ENCODE results near the gene MTUS2. TPM values are rescaled to one million over a fixed set of nuclear protein-coding genes. Genes with fewer than 3 reads are reported as not detected.

MTUS2 gene
- total RNA-seq, 1 experiment from 2014 or later = 6.6 TPM

DNA sequence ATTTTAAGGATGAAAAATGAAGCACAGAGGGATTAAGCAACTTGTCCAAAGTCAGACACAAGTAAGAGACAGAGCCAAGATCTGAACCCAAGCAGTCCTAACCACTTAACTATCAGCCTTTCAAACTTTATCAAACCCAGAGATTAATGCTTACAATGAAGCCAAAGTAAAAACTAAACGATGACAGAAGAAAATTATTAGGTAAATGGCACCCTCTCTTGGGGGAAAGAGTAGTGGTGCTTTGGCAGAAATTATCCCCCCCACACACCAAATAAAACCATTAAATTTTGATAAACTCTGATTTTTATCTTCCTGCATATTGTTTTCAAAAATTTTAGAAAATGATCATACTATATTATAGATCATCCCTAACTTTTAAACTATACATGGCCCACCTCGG is 446.1 kb downstream of the MTUS2 start:
- no peak overlapping the region for H2AFZ ChIP-seq (ENCODE audit: low read length)
- H3K4me1 ChIP-seq (ENCODE audit: low read length) = no peaks in the 10 kb centered on the region
- no peaks in the 10 kb centered on the region for H4K20me1 ChIP-seq (ENCODE audit: insufficient read depth, low read depth, low read length)
- H3K27ac ChIP-seq (ENCODE audit: low read length) = no peak overlapping the region
- peak; percentile 49 for DNase-seq
- H3K4me3 ChIP-seq (ENCODE audit: low read length) = no peak overlapping the region
- H3K4me2 ChIP-seq (ENCODE audit: low read depth, low read length, poor library complexity, severe bottlenecking) = no peak overlapping the region
- H3K9me3 ChIP-seq (ENCODE audit: low read length) = no peaks in the 10 kb centered on the region
- H3K9me2 ChIP-seq (replicated peaks; ENCODE audit: insufficient read depth, low read length) = no peaks in the 10 kb centered on the region
- no peaks in the 10 kb centered on the region for H3K27me3 ChIP-seq (ENCODE audit: low read length)
- no peaks in the 10 kb centered on the region for H3K79me2 ChIP-seq (ENCODE audit: low read length)
- H3K9ac ChIP-seq (ENCODE audit: low read length) = no peak overlapping the region
- no peaks in the 10 kb centered on the region for H3K36me3 ChIP-seq (ENCODE audit: insufficient read depth, low read length)

DNA sequence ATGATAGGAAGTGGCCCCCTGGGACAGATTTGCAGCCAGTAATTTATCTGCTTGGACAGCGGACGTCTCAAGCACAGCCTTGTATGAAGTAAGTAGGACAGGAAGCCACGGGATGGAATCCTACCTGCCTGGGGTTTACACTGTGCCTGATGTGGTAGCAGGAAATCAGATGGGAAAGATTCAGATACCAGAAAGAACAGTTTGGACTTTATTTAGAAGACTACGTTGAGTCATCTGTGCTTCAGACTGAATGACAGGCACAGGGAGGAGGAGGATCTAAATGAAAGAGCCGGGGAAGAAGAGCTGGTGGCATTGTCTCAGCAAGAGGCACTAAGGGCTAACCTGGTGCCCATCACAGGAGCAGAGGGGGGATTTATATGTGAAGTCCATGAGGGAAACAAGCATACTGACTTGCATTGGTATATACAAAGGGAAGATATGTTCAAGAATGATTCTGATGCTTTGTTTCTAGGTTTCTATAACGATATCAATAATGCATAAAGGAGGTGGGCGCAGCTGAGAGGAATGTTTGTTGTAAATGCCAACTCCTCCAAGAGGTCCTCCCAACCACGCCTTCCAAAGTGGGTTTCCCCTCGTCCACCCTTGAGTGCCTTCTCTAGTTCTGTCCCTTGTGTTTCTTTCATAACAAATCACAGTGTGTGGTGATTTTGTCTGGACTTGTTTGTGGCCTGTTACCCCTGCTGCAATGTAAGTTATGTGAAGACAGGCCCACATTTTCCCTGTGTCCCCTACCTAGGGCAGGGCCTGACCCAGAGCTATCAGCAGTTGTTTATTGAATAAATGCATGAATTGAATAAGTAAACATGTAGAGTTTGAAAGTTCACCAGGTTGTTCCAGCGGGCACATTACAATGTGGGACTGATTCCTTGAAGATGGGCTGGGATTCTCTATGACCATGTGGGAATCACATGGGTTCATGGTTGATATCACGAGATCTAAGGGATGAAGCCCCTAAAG is 446.9 kb downstream of the MTUS2 start:
- no peaks in the 10 kb centered on the region for H3K9me3 ChIP-seq (ENCODE audit: low read length)
- H3K36me3 ChIP-seq (ENCODE audit: insufficient read depth, low read length) = no peaks in the 10 kb centered on the region
- no peaks in the 10 kb centered on the region for H3K4me1 ChIP-seq (ENCODE audit: low read length)
- H3K27me3 ChIP-seq (ENCODE audit: low read length) = no peaks in the 10 kb centered on the region
- H3K4me3 ChIP-seq (ENCODE audit: low read length) = no peak overlapping the region
- H4K20me1 ChIP-seq (ENCODE audit: insufficient read depth, low read depth, low read length) = no peaks in the 10 kb centered on the region
- no peaks in the 10 kb centered on the region for H3K79me2 ChIP-seq (ENCODE audit: low read length)
- H2AFZ ChIP-seq (ENCODE audit: low read length) = no peak overlapping the region
- no peak overlapping the region for H3K27ac ChIP-seq (ENCODE audit: low read length)
- H3K4me2 ChIP-seq (ENCODE audit: low read depth, low read length, poor library complexity, severe bottlenecking) = no peak overlapping the region
- peak; percentile 30 for DNase-seq
- H3K9ac ChIP-seq (ENCODE audit: low read length) = no peak overlapping the region
- H3K9me2 ChIP-seq (replicated peaks; ENCODE audit: insufficient read depth, low read length) = no peaks in the 10 kb centered on the region

DNA sequence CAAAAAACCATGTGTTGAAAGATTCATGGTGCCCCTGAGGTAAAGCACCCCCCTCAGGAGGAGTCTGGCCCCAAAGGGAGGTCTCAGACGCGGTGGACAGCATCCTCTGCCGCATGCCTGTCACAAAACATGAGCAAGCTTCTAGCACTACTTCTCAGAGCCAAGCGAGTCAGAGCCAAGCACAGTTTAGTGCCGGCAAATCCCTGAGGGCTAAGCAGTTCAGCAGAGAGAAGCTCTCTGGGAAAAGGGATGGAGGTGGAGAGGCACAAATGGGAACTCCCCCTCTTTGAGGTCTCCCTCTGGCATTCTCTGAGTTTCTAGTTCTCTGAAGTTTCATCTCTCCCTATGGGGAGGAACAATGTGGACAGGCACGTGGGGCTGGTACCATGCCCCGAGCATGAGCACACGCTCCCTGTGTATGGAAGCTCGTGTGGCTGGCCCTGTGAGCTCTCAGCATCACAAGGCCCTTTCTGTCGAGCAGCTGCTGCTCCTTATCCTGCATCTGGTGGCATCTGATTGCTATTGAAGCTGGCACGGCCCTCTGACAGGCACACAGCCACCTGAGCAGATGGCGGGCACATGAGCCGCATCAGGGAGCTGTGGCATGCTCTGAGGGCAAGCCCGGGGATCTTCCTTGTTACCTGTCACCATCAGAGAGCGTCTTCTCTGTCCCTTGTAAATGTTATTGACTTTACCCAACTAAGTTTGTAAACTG is 450.3 kb downstream of the MTUS2 start:
- Histone ChIP-seq H3K4me2 (ENCODE audit: low read depth, low read length, poor library complexity, severe bottlenecking) (no peak overlapping the region), H3K27me3 (ENCODE audit: low read length) (no peaks in the 10 kb centered on the region), H3K79me2 (ENCODE audit: low read length) (no peaks in the 10 kb centered on the region), H3K36me3 (ENCODE audit: insufficient read depth, low read length) (no peaks in the 10 kb centered on the region), H2AFZ (ENCODE audit: low read length) (no peak overlapping the region), H3K4me3 (ENCODE audit: low read length) (no peak overlapping the region), H3K27ac (ENCODE audit: low read length) (no peak overlapping the region), H3K4me1 (ENCODE audit: low read length) (no peaks in the 10 kb centered on the region), H3K9ac (ENCODE audit: low read length) (no peak overlapping the region), H3K9me2 (replicated peaks; ENCODE audit: insufficient read depth, low read length) (no peaks in the 10 kb centered on the region), H3K9me3 (ENCODE audit: low read length) (no peaks in the 10 kb centered on the region), H4K20me1 (ENCODE audit: insufficient read depth, low read depth, low read length) (no peaks in the 10 kb centered on the region)
- peak; percentile 23 for DNase-seq

GRCh38 chr13:29271606-29272005 is 451.5 kb downstream of the MTUS2 start:
- Histone ChIP-seq H3K4me2 (ENCODE audit: low read depth, low read length, poor library complexity, severe bottlenecking) (no peak overlapping the region), H2AFZ (ENCODE audit: low read length) (no peak overlapping the region), H3K27ac (ENCODE audit: low read length) (no peak overlapping the region), H3K9me2 (replicated peaks; ENCODE audit: insufficient read depth, low read length) (no peaks in the 10 kb centered on the region), H4K20me1 (ENCODE audit: insufficient read depth, low read depth, low read length) (no peaks in the 10 kb centered on the region), H3K9ac (ENCODE audit: low read length) (no peak overlapping the region), H3K36me3 (ENCODE audit: insufficient read depth, low read length) (no peaks in the 10 kb centered on the region), H3K4me3 (ENCODE audit: low read length) (no peak overlapping the region), H3K9me3 (ENCODE audit: low read length) (no peaks in the 10 kb centered on the region), H3K4me1 (ENCODE audit: low read length) (no peaks in the 10 kb centered on the region), H3K79me2 (ENCODE audit: low read length) (no peaks in the 10 kb centered on the region), H3K27me3 (ENCODE audit: low read length) (no peaks in the 10 kb centered on the region)
- no peak for DNase-seq

DNA sequence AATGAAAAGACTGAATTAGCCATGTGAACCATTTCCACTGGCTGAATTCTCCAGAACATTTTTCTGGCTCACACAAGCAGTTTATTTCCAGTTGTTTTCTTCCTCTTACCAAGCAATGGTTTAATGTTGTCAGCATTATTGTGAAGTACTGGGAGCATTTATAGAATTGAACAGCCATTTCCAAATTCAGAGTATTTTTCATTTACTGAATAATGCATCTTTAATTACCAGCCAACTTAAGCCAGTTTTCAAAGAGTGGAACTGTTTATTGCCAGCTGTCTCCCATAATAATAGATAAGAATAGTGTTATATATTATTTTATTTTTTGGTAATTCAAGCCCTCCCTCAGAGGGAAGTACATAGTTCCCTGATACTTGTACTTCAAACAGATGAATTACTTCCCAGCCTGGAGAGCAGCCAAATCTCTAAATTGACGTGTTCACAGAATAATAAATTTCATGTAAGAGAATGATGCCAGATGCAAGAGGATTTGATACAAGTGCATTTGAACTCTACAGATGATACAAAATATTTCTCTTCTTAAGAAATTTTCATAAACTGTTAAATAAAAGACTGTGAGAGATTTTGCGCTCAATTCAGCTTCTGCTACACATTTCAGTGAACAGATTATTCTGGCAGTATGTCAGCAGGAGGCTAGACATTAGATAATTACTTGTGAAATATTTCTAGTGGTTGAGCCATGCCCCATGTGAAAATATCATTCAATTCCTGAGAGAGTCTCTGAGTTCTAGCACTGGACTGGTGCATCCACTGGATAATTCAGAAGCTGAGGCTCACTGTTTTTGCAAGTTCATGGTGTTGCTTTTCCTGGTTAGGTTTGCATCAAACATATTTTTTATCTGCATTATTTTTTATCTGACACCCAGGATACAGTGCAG is 459.5 kb downstream of the MTUS2 start:
- no peak overlapping the region for H3K4me2 ChIP-seq (ENCODE audit: low read depth, low read length, poor library complexity, severe bottlenecking)
- no peak for DNase-seq
- no peaks in the 10 kb centered on the region for H4K20me1 ChIP-seq (ENCODE audit: insufficient read depth, low read depth, low read length)
- no peak overlapping the region for H3K9ac ChIP-seq (ENCODE audit: low read length)
- H3K4me1 ChIP-seq (ENCODE audit: low read length) = no peaks in the 10 kb centered on the region
- no peaks in the 10 kb centered on the region for H3K9me2 ChIP-seq (replicated peaks; ENCODE audit: insufficient read depth, low read length)
- H3K9me3 ChIP-seq (ENCODE audit: low read length) = no peaks in the 10 kb centered on the region
- H3K4me3 ChIP-seq (ENCODE audit: low read length) = no peak overlapping the region
- H3K27me3 ChIP-seq (ENCODE audit: low read length) = no peaks in the 10 kb centered on the region
- H3K36me3 ChIP-seq (ENCODE audit: insufficient read depth, low read length) = no peaks in the 10 kb centered on the region
- H3K79me2 ChIP-seq (ENCODE audit: low read length) = no peaks in the 10 kb centered on the region
- no peak overlapping the region for H3K27ac ChIP-seq (ENCODE audit: low read length)
- no peak overlapping the region for H2AFZ ChIP-seq (ENCODE audit: low read length)

DNA sequence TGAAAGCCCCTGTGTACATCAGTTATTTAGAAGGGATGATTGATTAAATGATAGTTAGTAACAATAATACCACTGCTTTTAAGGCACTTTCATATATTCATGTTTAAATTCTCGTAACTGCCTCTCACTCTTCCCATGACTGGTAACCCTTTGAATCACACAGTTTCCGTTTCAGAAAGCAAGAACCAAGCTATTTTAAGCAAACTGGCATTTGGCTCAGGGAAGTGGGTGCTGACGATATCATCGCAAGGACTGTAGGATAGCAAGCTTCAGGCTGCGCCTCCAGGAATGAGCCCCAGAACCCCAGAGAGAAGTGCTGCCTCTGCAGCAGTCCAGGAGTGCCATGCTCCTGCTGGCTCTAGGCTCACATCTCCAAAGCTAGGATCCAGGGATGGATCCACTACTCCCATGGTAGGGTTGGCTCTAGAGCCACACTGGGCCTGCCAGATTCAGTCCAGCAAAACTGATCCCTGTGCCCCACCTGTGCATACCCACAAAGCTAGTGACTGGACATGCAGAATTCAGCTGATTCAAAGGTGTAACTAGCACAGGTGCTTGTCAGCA is 461.9 kb downstream of the MTUS2 start:
- Histone ChIP-seq H3K9me2 (replicated peaks; ENCODE audit: insufficient read depth, low read length) (no peaks in the 10 kb centered on the region), H3K27me3 (ENCODE audit: low read length) (no peaks in the 10 kb centered on the region), H3K4me3 (ENCODE audit: low read length) (no peak overlapping the region), H3K79me2 (ENCODE audit: low read length) (no peaks in the 10 kb centered on the region), H3K9me3 (ENCODE audit: low read length) (no peaks in the 10 kb centered on the region), H3K4me2 (ENCODE audit: low read depth, low read length, poor library complexity, severe bottlenecking) (no peak overlapping the region), H4K20me1 (ENCODE audit: insufficient read depth, low read depth, low read length) (no peaks in the 10 kb centered on the region), H3K4me1 (ENCODE audit: low read length) (no peaks in the 10 kb centered on the region), H3K36me3 (ENCODE audit: insufficient read depth, low read length) (no peaks in the 10 kb centered on the region), H3K9ac (ENCODE audit: low read length) (no peak overlapping the region), H3K27ac (ENCODE audit: low read length) (no peak overlapping the region), H2AFZ (ENCODE audit: low read length) (no peak overlapping the region)
- no peak for DNase-seq

DNA sequence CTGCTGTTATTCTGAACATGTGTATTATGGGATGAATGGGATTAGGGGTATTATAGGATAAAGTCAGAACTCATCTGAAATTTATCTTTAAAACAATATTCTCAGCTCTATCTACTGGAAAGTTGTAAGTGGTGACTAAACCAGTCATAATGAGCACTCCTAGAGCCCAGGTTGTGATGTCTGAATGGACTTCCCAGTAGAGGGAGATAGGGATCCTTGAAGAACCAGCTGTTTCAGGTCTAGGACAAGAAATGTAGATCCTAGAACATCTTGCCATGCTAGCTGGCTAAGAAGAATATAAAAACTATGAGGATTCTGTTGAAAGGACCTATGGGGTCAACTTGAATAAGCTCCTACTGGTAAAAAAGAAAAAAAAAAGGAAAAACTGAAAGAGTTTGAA is 464.6 kb downstream of the MTUS2 start:
- Histone ChIP-seq H3K27me3 (ENCODE audit: low read length) (no peaks in the 10 kb centered on the region), H3K9me2 (replicated peaks; ENCODE audit: insufficient read depth, low read length) (no peaks in the 10 kb centered on the region), H3K27ac (ENCODE audit: low read length) (no peak overlapping the region), H3K79me2 (ENCODE audit: low read length) (no peaks in the 10 kb centered on the region), H3K4me2 (ENCODE audit: low read depth, low read length, poor library complexity, severe bottlenecking) (no peak overlapping the region), H3K4me1 (ENCODE audit: low read length) (no peaks in the 10 kb centered on the region), H3K36me3 (ENCODE audit: insufficient read depth, low read length) (no peaks in the 10 kb centered on the region), H3K4me3 (ENCODE audit: low read length) (no peak overlapping the region), H2AFZ (ENCODE audit: low read length) (no peak overlapping the region), H3K9me3 (ENCODE audit: low read length) (no peaks in the 10 kb centered on the region), H4K20me1 (ENCODE audit: insufficient read depth, low read depth, low read length) (no peaks in the 10 kb centered on the region), H3K9ac (ENCODE audit: low read length) (no peak overlapping the region)
- no peak for DNase-seq

Data from Karpas-422 (cell line).